Measurements from ENCODE around the gene BBS10.

GRCh38 chr12:76360316-76360715 lies 12.1 kb upstream of the BBS10 start:
- TF ChIP-seq POLR2A (IDR thresholded peaks at IDR 0.05), result no peak
- no peak for TF ChIP-seq CTCF (IDR thresholded peaks at IDR 0.05)
- no peak for TF ChIP-seq EP300 (IDR thresholded peaks at IDR 0.05; ENCODE audit: low read depth)
